Right lobe of liver (tissue), 4 donors: ENCODE measurements around the gene HOPX.

ENCODE experiments used
- POLR2A ChIP-seq: fragments of 450-650 bp; IDR thresholded peaks from one replicate; pipeline ENCODE4 v1.6.1; 2017; ENCODE audit warnings: antibody characterized with exemption, mild to moderate bottlenecking
- TF ChIP-seq, protein P1 (sequence below), 4 donors: fragments of 200-600 bp in 3 of 4; fragments of 450-650 bp in 1 of 4; IDR thresholded peaks; one replicate each; pipeline versions ENCODE4 v1.5.1 to v1.8.0; 2016 to 2022; ENCODE audit warnings: antibody characterized with exemption in 4 of 4, mild to moderate bottlenecking in 2 of 4
- donor health status: DM: no; HTN: no; CAD: no.
- donor health status: DM: no; HTN: no; CAD: no.
- donor health status: DM: no; HTN: yes; CAD: no.

DNA sequence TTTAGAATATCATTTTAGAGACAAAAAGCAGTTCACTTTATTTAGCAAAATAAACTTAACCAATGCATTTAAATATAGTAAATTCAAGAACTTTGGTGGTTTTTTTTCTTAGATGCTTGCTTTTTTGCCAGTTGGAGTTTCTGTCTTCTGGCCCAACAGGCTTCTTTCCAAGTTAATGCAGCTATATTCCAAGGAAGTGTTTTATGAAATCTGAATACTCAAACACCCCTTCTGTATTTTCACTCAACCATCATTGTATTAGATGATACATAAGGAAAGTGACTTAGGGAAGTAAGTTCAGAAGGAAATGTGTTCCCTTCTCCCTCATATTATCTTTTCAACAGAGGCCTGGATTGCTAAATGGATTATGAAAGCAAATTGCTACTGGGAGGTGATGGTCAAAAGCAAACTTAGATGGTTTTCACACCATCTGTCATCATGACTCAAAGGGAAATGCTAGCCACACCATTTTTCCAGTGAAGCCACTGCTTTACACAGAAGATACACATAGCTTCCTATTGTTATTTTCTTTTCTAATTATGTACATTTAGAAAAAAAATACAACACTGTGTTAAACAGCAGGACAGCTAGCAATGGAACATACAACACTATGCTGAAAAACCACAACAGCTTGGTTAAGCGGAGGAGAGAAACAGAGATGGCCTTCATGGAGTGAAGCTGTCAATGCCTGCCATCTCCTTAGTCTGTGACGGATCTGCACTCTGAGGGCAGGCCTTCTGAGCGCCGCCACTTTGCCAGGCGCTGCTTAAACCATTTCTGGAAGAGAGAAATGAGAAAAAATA is 32.9 kb downstream of the HOPX start:
- TF ChIP-seq, protein P1, sequence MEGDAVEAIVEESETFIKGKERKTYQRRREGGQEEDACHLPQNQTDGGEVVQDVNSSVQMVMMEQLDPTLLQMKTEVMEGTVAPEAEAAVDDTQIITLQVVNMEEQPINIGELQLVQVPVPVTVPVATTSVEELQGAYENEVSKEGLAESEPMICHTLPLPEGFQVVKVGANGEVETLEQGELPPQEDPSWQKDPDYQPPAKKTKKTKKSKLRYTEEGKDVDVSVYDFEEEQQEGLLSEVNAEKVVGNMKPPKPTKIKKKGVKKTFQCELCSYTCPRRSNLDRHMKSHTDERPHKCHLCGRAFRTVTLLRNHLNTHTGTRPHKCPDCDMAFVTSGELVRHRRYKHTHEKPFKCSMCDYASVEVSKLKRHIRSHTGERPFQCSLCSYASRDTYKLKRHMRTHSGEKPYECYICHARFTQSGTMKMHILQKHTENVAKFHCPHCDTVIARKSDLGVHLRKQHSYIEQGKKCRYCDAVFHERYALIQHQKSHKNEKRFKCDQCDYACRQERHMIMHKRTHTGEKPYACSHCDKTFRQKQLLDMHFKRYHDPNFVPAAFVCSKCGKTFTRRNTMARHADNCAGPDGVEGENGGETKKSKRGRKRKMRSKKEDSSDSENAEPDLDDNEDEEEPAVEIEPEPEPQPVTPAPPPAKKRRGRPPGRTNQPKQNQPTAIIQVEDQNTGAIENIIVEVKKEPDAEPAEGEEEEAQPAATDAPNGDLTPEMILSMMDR (IDR thresholded peaks at IDR 0.05): no peak
- no peak for TF ChIP-seq POLR2A
